HEK293 (cell line): ENCODE data around the gene AMOTL1.

Experiments used
- CTCF ChIA-PET: fragments of 350-600 bp; formaldehyde crosslinking; extraction: SDS; loops from one replicate; lab custom pipeline; 2021; ENCODE audit warnings: antibody characterized with exemption; lab: Yijun Ruan, JAX
- POLR2A ChIA-PET: fragments of 300-600 bp; formaldehyde crosslinking; extraction: SDS; loops from one replicate; lab custom pipeline; 2020; ENCODE audit warnings: antibody characterized with exemption, inconsistent platforms; lab: Yijun Ruan, JAX
- H3K27ac ChIP-seq: fragments of 200-500 bp; sonication (Bioruptor generic); 2 replicates; pipeline ENCODE4 v1.5.1; 2014; ENCODE audit warnings: low read depth, low read length, control low read depth, inconsistent platforms; ENCODE audit errors: extremely low read depth
- H3K36me3 ChIP-seq, 2 experiments: fragments of 200-500 bp in 1 of 2; sonication (Bioruptor generic) in 1 of 2; 1 replicate in 1 of 2; 2 replicates in 1 of 2; pipeline ENCODE4 v1.5.1; 2014 to 2017; ENCODE audit warnings: inconsistent platforms in 2 of 2, low read length in 2 of 2; ENCODE audit not compliant: control insufficient read depth in 2 of 2, insufficient read depth in 1 of 2
- H3K4me1 ChIP-seq: fragments of 200-500 bp; sonication (Bioruptor generic); 2 replicates; pipeline ENCODE4 v1.5.1; 2014; ENCODE audit warnings: mild to moderate bottlenecking, low read length, inconsistent platforms; ENCODE audit not compliant: control insufficient read depth, insufficient read depth
- H3K4me3 ChIP-seq: 2 replicates; pipeline ENCODE4 v1.5.1; 2011; ENCODE audit warnings: low read depth, mild to moderate bottlenecking, control low read depth, low read length, moderate library complexity
- H3K9me3 ChIP-seq: fragments of 200-500 bp; sonication (Bioruptor generic); 2 replicates; pipeline ENCODE4 v1.5.1; 2014; ENCODE audit warnings: low read depth, low read length, inconsistent platforms; ENCODE audit not compliant: control insufficient read depth, insufficient read depth
- BCL11A ChIP-seq: fragments of 450-650 bp; formaldehyde crosslinking; IDR thresholded peaks from 2 replicates; pipeline ENCODE4 v1.5.1; 2016; ENCODE audit warnings: low read depth, missing biosample characterization, missing genetic modification characterization
- BCL11B ChIP-seq: fragments of 450-650 bp; formaldehyde crosslinking; IDR thresholded peaks from 2 replicates; pipeline ENCODE4 v1.5.1; 2016; ENCODE audit warnings: low read depth, missing biosample characterization, missing genetic modification characterization
- EGR2 ChIP-seq: fragments of 450-650 bp; formaldehyde crosslinking; IDR thresholded peaks from 2 replicates; pipeline ENCODE4 v1.5.1; 2016; ENCODE audit warnings: low read depth, missing biosample characterization, missing genetic modification characterization
- GLI2 ChIP-seq: fragments of 450-650 bp; formaldehyde crosslinking; IDR thresholded peaks from 2 replicates; pipeline ENCODE4; 2017; ENCODE audit warnings: missing biosample characterization, missing genetic modification characterization, low read depth, borderline replicate concordance
- GLIS1 ChIP-seq: fragments of 450-650 bp; formaldehyde crosslinking; IDR thresholded peaks from 2 replicates; pipeline ENCODE4 v1.5.1; 2016; ENCODE audit warnings: missing biosample characterization, missing genetic modification characterization
- HOXA7 ChIP-seq: sonication (generic); formaldehyde crosslinking; IDR thresholded peaks from 2 replicates; pipeline ENCODE4 v1.8.1; 2022; ENCODE audit warnings: missing genetic modification reagents, borderline replicate concordance
- HOXD13 ChIP-seq: sonication (generic); formaldehyde crosslinking; IDR thresholded peaks from 2 replicates; pipeline ENCODE4 v1.8.0; 2022; ENCODE audit warnings: missing genetic modification reagents, borderline replicate concordance
- ZIC2 ChIP-seq: fragments of 450-650 bp; formaldehyde crosslinking; IDR thresholded peaks from 2 replicates; pipeline ENCODE4 v1.5.1; 2016; ENCODE audit warnings: missing biosample characterization, missing genetic modification characterization
- ZNF10 ChIP-seq: fragments of 450-650 bp; formaldehyde crosslinking; IDR thresholded peaks from 2 replicates; pipeline ENCODE4 v1.5.1; 2017; ENCODE audit warnings: missing biosample characterization, missing genetic modification characterization
- ZNF114 ChIP-seq: fragments of 450-650 bp; formaldehyde crosslinking; IDR thresholded peaks from 2 replicates; pipeline ENCODE4 v1.5.0; 2017; ENCODE audit warnings: missing biosample characterization, missing genetic modification characterization
- ZNF140 ChIP-seq: fragments of 450-650 bp; formaldehyde crosslinking; IDR thresholded peaks from 2 replicates; pipeline ENCODE4 v1.5.1; 2016; ENCODE audit warnings: missing biosample characterization, missing genetic modification characterization
- ZNF184 ChIP-seq: fragments of 450-650 bp; IDR thresholded peaks from 2 replicates; pipeline ENCODE4 v1.5.1; 2018; ENCODE audit warnings: missing biosample characterization, mild to moderate bottlenecking, missing genetic modification characterization
- ZNF221 ChIP-seq: fragments of 450-650 bp; formaldehyde crosslinking; IDR thresholded peaks from 2 replicates; pipeline ENCODE4 v1.5.1; 2017; ENCODE audit warnings: missing biosample characterization, missing genetic modification characterization, borderline replicate concordance
- ZNF223 ChIP-seq: fragments of 450-650 bp; formaldehyde crosslinking; IDR thresholded peaks from 2 replicates; pipeline ENCODE4 v1.5.1; 2016; ENCODE audit warnings: missing biosample characterization, missing genetic modification characterization
- ZNF248 ChIP-seq: fragments of 450-650 bp; formaldehyde crosslinking; IDR thresholded peaks from 2 replicates; pipeline ENCODE4 v1.5.1; 2017; ENCODE audit warnings: missing biosample characterization, missing genetic modification characterization
- ZNF274 ChIP-seq, 2 experiments: fragments of 200-500 bp in 1 of 2; fragments of 450-650 bp in 1 of 2; sonication (Bioruptor generic) in 1 of 2; formaldehyde crosslinking in 1 of 2; IDR thresholded peaks; 2 replicates each; pipeline versions ENCODE4 v1.5.1 to v1.6.1; 2014 to 2016; ENCODE audit warnings: borderline replicate concordance in 1 of 2, inconsistent platforms in 1 of 2, low read length in 1 of 2, missing biosample characterization in 1 of 2, missing genetic modification characterization in 1 of 2
- ZNF350 ChIP-seq: fragments of 450-650 bp; formaldehyde crosslinking; IDR thresholded peaks from 2 replicates; pipeline ENCODE4 v1.5.0; 2017; ENCODE audit warnings: missing biosample characterization, mild to moderate bottlenecking, missing genetic modification characterization
- ZNF426 ChIP-seq: fragments of 450-650 bp; formaldehyde crosslinking; IDR thresholded peaks from 2 replicates; pipeline ENCODE4 v1.5.1; 2017; ENCODE audit warnings: missing biosample characterization, missing genetic modification characterization, mild to moderate bottlenecking, inconsistent platforms, moderate library complexity
- ZNF558 ChIP-seq: fragments of 450-650 bp; formaldehyde crosslinking; IDR thresholded peaks from 2 replicates; pipeline ENCODE4 v1.5.1; 2016; ENCODE audit warnings: missing biosample characterization, missing genetic modification characterization
- ZNF624 ChIP-seq: fragments of 450-650 bp; formaldehyde crosslinking; IDR thresholded peaks from 2 replicates; pipeline ENCODE4 v1.5.1; 2017; ENCODE audit warnings: missing biosample characterization, missing genetic modification characterization
- ZNF660 ChIP-seq: fragments of 450-650 bp; IDR thresholded peaks from 2 replicates; pipeline ENCODE4 v1.5.1; 2018; ENCODE audit warnings: missing biosample characterization, mild to moderate bottlenecking, missing genetic modification characterization
- ZNF830 ChIP-seq: fragments of 450-650 bp; IDR thresholded peaks from 2 replicates; pipeline ENCODE4 v1.5.0; 2018; ENCODE audit warnings: missing biosample characterization, missing genetic modification characterization, low read depth, mild to moderate bottlenecking, moderate library complexity
- ZXDB ChIP-seq: fragments of 450-650 bp; formaldehyde crosslinking; IDR thresholded peaks from 2 replicates; pipeline ENCODE4 v1.5.1; 2016; ENCODE audit warnings: missing biosample characterization, missing genetic modification characterization
- TF ChIP-seq, protein P1 (sequence below): fragments of 450-650 bp; formaldehyde crosslinking; IDR thresholded peaks from 2 replicates; pipeline ENCODE4 v1.5.1; 2017; ENCODE audit warnings: missing biosample characterization, missing genetic modification characterization
- TF ChIP-seq, protein P2 (sequence below): fragments of 450-650 bp; formaldehyde crosslinking; IDR thresholded peaks from 2 replicates; pipeline ENCODE4 v1.5.1; 2016; ENCODE audit warnings: missing biosample characterization, missing genetic modification characterization, low read depth
- TF ChIP-seq, protein P3 (sequence below): fragments of 450-650 bp; IDR thresholded peaks from 2 replicates; pipeline ENCODE4 v1.5.1; 2018; ENCODE audit warnings: missing biosample characterization, missing genetic modification characterization

AMOTL1 gene

DNA sequence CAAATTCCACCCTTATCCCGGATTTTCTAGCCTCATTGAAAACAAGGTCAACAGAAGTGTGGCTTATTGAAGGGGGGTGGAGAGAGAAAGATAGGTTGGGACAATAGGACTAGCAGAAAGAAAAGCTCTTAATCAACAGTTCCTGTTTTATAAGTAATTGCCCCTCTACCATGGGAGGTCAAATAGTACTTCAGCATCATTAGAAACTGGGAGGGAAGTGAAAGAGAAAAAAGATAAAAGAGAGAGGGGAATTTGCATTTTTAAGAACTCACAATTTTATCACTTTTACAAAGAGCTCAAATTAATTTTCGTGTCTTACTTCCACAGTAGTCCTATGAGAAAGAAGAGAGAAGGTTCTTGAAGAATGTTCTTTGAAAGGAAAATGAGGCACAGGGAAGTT is 89.2 kb downstream of the AMOTL1 start:
- CTCF ChIA-PET: interaction anchor here (1.1 kb wide), 1 partner anchor 273 kb away, joined by 3 read pairs; no protein-coding TSS in a partner anchor

DNA sequence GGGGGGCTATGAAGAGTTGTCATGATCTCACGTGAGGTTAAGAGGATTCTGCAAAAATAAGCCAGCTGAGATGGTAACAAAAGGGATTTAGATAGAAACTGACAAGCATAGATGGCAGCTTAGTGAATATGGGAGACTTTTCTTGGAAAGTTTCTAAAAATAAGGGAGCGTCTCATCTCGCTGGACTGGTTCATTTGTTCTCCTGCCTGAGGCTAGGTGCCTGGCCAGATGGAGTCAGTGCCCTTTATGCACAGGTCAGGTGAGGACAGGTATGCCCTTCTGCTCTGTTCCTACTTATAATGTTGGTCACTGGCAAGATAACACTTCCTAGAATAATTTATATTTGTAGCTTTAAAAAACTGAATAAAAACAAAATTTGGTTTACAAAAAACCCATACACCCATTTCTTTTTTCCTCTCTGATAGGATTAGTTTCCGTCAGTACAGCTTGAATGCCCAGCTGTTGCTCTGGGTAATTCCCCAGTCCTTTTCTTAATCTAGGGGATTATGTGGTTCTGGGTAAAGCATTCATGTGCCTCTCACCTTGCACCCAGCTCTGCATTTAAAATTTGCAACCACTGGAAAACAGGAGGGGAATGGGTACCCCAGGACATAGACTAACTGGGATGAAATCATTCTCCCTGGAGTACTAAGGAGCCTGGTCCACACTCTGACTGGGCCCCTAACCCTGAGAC is 90.0 kb downstream of the AMOTL1 start:
- H3K9me3 ChIP-seq: no peaks in the 10 kb centered on the region
- H3K27ac ChIP-seq: no peak overlapping the region
- H3K4me1 ChIP-seq: no peaks in the 10 kb centered on the region
- POLR2A ChIA-PET: no interaction called here
- H3K36me3 ChIP-seq: peaks cover 0 to 93% of the 10 kb centered on the region in 2 experiments; a peak in 1 of 3 replicates
- CTCF ChIA-PET: interaction anchor here (1.1 to 1.6 kb wide), 2 partner anchors 235 to 272 kb away, joined by 3 to 8 read pairs; no protein-coding TSS in a partner anchor
- TF ChIP-seq GLI2 (tag by site-specific recombination) (no peak), ZNF350 (tag by site-specific recombination) (no peak), ZNF10 (no peak), GLIS1 (tag by site-specific recombination) (no peak), ZIC2 (tag by site-specific recombination) (no peak), HOXD13 (CRISPR knock-in tag) (no peak), BCL11A (no peak), HOXA7 (CRISPR knock-in tag) (no peak), BCL11B (tag by site-specific recombination) (no peak), ZNF248 (tag by site-specific recombination) (no peak), ZNF223 (tag by site-specific recombination) (no peak), ZNF624 (no peak), ZNF274 (IDR thresholded peaks at IDR 0.05; ENCODE audit: low read length) (no peak), ZNF274 (tag by site-specific recombination; IDR thresholded peaks at IDR 0.05; ENCODE audit: borderline replicate concordance) (no peak), ZXDB (tag by site-specific recombination) (no peak), ZNF660 (tag by site-specific recombination) (no peak)
- TF ChIP-seq, protein P1, sequence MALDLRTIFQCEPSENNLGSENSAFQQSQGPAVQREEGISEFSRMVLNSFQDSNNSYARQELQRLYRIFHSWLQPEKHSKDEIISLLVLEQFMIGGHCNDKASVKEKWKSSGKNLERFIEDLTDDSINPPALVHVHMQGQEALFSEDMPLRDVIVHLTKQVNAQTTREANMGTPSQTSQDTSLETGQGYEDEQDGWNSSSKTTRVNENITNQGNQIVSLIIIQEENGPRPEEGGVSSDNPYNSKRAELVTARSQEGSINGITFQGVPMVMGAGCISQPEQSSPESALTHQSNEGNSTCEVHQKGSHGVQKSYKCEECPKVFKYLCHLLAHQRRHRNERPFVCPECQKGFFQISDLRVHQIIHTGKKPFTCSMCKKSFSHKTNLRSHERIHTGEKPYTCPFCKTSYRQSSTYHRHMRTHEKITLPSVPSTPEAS (tag by site-specific recombination): no peak
- no peak overlapping the region for H3K4me3 ChIP-seq

More for the DNA sequence above, 89.2 kb downstream of the AMOTL1 start:
- no peak overlapping the region for H3K27ac ChIP-seq
- no peaks in the 10 kb centered on the region for H3K9me3 ChIP-seq
- no peak overlapping the region for H3K4me3 ChIP-seq
- no peaks in the 10 kb centered on the region for H3K4me1 ChIP-seq
- peaks cover 0 to 93% of the 10 kb centered on the region in 2 experiments; a peak in 1 of 3 replicates for H3K36me3 ChIP-seq
- TF ChIP-seq ZNF184 (tag by site-specific recombination) (no peak), ZNF114 (tag by site-specific recombination) (no peak), ZNF221 (tag by site-specific recombination) (no peak), ZNF830 (tag by site-specific recombination) (no peak), ZNF558 (tag by site-specific recombination) (no peak), ZNF140 (tag by site-specific recombination) (no peak), BCL11B (tag by site-specific recombination) (no peak), ZNF426 (tag by site-specific recombination) (no peak), GLIS1 (tag by site-specific recombination) (no peak), EGR2 (tag by site-specific recombination) (no peak)
- TF ChIP-seq, protein P2, sequence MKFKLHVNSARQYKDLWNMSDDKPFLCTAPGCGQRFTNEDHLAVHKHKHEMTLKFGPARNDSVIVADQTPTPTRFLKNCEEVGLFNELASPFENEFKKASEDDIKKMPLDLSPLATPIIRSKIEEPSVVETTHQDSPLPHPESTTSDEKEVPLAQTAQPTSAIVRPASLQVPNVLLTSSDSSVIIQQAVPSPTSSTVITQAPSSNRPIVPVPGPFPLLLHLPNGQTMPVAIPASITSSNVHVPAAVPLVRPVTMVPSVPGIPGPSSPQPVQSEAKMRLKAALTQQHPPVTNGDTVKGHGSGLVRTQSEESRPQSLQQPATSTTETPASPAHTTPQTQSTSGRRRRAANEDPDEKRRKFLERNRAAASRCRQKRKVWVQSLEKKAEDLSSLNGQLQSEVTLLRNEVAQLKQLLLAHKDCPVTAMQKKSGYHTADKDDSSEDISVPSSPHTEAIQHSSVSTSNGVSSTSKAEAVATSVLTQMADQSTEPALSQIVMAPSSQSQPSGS (tag by site-specific recombination): no peak
- TF ChIP-seq, protein P3, sequence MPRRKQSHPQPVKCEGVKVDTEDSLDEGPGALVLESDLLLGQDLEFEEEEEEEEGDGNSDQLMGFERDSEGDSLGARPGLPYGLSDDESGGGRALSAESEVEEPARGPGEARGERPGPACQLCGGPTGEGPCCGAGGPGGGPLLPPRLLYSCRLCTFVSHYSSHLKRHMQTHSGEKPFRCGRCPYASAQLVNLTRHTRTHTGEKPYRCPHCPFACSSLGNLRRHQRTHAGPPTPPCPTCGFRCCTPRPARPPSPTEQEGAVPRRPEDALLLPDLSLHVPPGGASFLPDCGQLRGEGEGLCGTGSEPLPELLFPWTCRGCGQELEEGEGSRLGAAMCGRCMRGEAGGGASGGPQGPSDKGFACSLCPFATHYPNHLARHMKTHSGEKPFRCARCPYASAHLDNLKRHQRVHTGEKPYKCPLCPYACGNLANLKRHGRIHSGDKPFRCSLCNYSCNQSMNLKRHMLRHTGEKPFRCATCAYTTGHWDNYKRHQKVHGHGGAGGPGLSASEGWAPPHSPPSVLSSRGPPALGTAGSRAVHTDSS: no peak
- TF ChIP-seq, all 188 proteins: peak for 0
- POLR2A ChIA-PET: no interaction called here
